H1 (cell line): ENCODE data around the gene STXBP4. TPM values are rescaled to one million over a fixed set of nuclear protein-coding genes. Genes with fewer than 3 reads are reported as not detected.

Experiments
- CTCF ChIA-PET: fragments of 300-600 bp; sonication (Branson Sonifier 250); formaldehyde crosslinking; loops from one replicate; lab custom pipeline; 2021; ENCODE audit not compliant: partially characterized antibody; lab: Charles Lee
- POLR2A ChIA-PET: fragments of 300-600 bp; sonication (Branson Sonifier 250); formaldehyde crosslinking; loops from one replicate; lab custom pipeline; 2021; ENCODE audit warnings: inconsistent platforms; ENCODE audit not compliant: partially characterized antibody; lab: Charles Lee
- DNase-seq, 2 experiments: peaks; one replicate each; pipeline versions ENCODE4 v3.0.0 to v3.0.0-alpha.2; 2010 to 2022; ENCODE audit warnings: low spot score in 2 of 2, low read depth in 1 of 2, mixed read lengths in 1 of 2
- FAIRE-seq: peaks from 2 replicates; lab custom pipeline; 2011; peaks lifted over from hg19 to GRCh38; lab: Jason Lieb, UNC
- H2AFZ ChIP-seq: 2 replicates; pipeline ENCODE4 v1.8.1; 2012; ENCODE audit warnings: low read length, inconsistent platforms
- H2AK5ac ChIP-seq: 2 replicates; pipeline ENCODE4 v1.6.1; 2013; ENCODE audit warnings: low read depth, low read length
- H2BK120ac ChIP-seq: replicated peaks from 2 replicates; pipeline ENCODE3; 2013; ENCODE audit warnings: low read depth, low read length, inconsistent platforms
- H2BK12ac ChIP-seq: 2 replicates; pipeline ENCODE4 v1.6.1; 2013; ENCODE audit warnings: low read depth, low read length
- H2BK15ac ChIP-seq: 2 replicates; pipeline ENCODE4 v1.6.1; 2013; ENCODE audit warnings: low read length
- H2BK20ac ChIP-seq: 2 replicates; pipeline ENCODE4 v1.6.1; 2013; ENCODE audit warnings: low read length
- H2BK5ac ChIP-seq: 2 replicates; pipeline ENCODE4 v1.6.1; 2013; ENCODE audit warnings: low read depth, low read length
- H3K14ac ChIP-seq: 2 replicates; pipeline ENCODE4 v1.6.1; 2013; ENCODE audit warnings: inconsistent platforms; ENCODE audit not compliant: insufficient read length
- H3K18ac ChIP-seq: 2 replicates; pipeline ENCODE4 v1.6.1; 2013; ENCODE audit warnings: low read length; ENCODE audit errors: extremely low read depth
- H3K23ac ChIP-seq: 2 replicates; pipeline ENCODE4 v1.6.1; 2013; ENCODE audit warnings: inconsistent platforms; ENCODE audit not compliant: insufficient read length
- H3K23me2 ChIP-seq: 2 replicates; pipeline ENCODE4 v1.6.1; 2013; ENCODE audit warnings: low read depth, low read length
- H3K27ac ChIP-seq: 2 replicates; pipeline ENCODE4 v1.6.1; 2011; ENCODE audit warnings: low read depth, low read length, inconsistent platforms
- H3K27me3 ChIP-seq, 4 experiments: replicated peaks in 1 of 4; 1 replicate in 1 of 4; 2 replicates in 3 of 4; pipeline versions ENCODE4 v1.6.1 to v1.8.1; 2011 to 2013; ENCODE audit warnings: low read length in 3 of 4, mild to moderate bottlenecking in 3 of 4, inconsistent platforms in 2 of 4, mixed read lengths in 2 of 4, moderate library complexity in 1 of 4; ENCODE audit not compliant: control insufficient read depth in 3 of 4, insufficient read depth in 3 of 4; ENCODE audit errors: extremely low read depth in 1 of 4
- H3K36me3 ChIP-seq, 4 experiments: 2 replicates each; pipeline versions ENCODE4 v1.6.1 to v1.8.1; 2011 to 2013; ENCODE audit warnings: mild to moderate bottlenecking in 4 of 4, low read length in 3 of 4, moderate library complexity in 2 of 4, control low read depth in 1 of 4, inconsistent platforms in 1 of 4; ENCODE audit not compliant: insufficient read depth in 4 of 4, control insufficient read depth in 2 of 4
- H3K4ac ChIP-seq: replicated peaks from 2 replicates; pipeline ENCODE3; 2013; ENCODE audit warnings: low read length, low read depth, mixed read lengths, inconsistent platforms; ENCODE audit not compliant: insufficient read length
- H3K4me1 ChIP-seq, 4 experiments: replicated peaks in 1 of 4; 1 replicate in 1 of 4; 2 replicates in 3 of 4; pipeline versions ENCODE4 v1.6.1 to v1.8.1; 2011 to 2013; ENCODE audit warnings: low read length in 3 of 4, inconsistent platforms in 2 of 4, mixed read lengths in 1 of 4; ENCODE audit not compliant: insufficient read depth in 4 of 4, control insufficient read depth in 3 of 4
- H3K4me2 ChIP-seq, 2 experiments: 2 replicates each; pipeline versions ENCODE4 v1.6.1 to v1.8.1; 2011 to 2013; ENCODE audit warnings: low read depth in 2 of 2, low read length in 2 of 2, control low read depth in 1 of 2, inconsistent platforms in 1 of 2, mild to moderate bottlenecking in 1 of 2; ENCODE audit not compliant: insufficient read depth in 1 of 2
- H3K4me3 ChIP-seq, 4 experiments: fragments of 200-600, 300-600 bp in 1 of 4; sonication (generic), shearing (Covaris generic), sonication (Bioruptor Twin) in 1 of 4; 2 replicates each; pipeline versions ENCODE4 v1.5.1 to v1.8.1; 2011 to 2016; ENCODE audit warnings: low read length in 4 of 4, low read depth in 3 of 4, control low read depth in 2 of 4, inconsistent platforms in 2 of 4, mild to moderate bottlenecking in 2 of 4, mixed read lengths in 1 of 4, moderate library complexity in 1 of 4; ENCODE audit not compliant: insufficient read depth in 2 of 4; ENCODE audit errors: extremely low read depth in 1 of 4
- H3K56ac ChIP-seq: replicated peaks from 2 replicates; pipeline ENCODE3; 2013; ENCODE audit warnings: low read depth, mild to moderate bottlenecking, mixed read lengths, low read length, inconsistent platforms; ENCODE audit not compliant: insufficient read length
- H3K79me1 ChIP-seq: 2 replicates; pipeline ENCODE4 v1.6.1; 2013; ENCODE audit warnings: low read depth, low read length, control low read depth
- H3K79me2 ChIP-seq, 2 experiments: 2 replicates each; pipeline versions ENCODE4 v1.6.1 to v1.8.1; 2012 to 2013; ENCODE audit warnings: low read length in 2 of 2, mild to moderate bottlenecking in 2 of 2, inconsistent platforms in 1 of 2; ENCODE audit not compliant: insufficient read depth in 2 of 2, control insufficient read depth in 1 of 2
- H3K9ac ChIP-seq, 4 experiments: replicated peaks in 1 of 4; 1 replicate in 1 of 4; 2 replicates in 3 of 4; pipeline versions ENCODE4 v1.6.1 to v1.8.1; 2011 to 2013; ENCODE audit warnings: low read depth in 3 of 4, low read length in 3 of 4, control low read depth in 2 of 4, mild to moderate bottlenecking in 2 of 4, moderate library complexity in 2 of 4, inconsistent platforms in 1 of 4; ENCODE audit errors: extremely low read depth in 1 of 4
- H3K9me3 ChIP-seq, 2 experiments: 2 replicates each; pipeline versions ENCODE4 v1.6.1 to v1.8.1; 2012 to 2013; ENCODE audit warnings: mild to moderate bottlenecking in 2 of 2, moderate library complexity in 2 of 2, control low read depth in 1 of 2, inconsistent platforms in 1 of 2, low read depth in 1 of 2, low read length in 1 of 2, mixed read lengths in 1 of 2; ENCODE audit not compliant: insufficient read depth in 2 of 2
- H4K20me1 ChIP-seq, 2 experiments: replicated peaks in 1 of 2; 2 replicates each; pipeline versions ENCODE3 to v1.8.1; 2011 to 2013; ENCODE audit warnings: inconsistent platforms in 2 of 2, low read length in 2 of 2, mild to moderate bottlenecking in 1 of 2; ENCODE audit not compliant: insufficient read depth in 2 of 2, control insufficient read depth in 1 of 2
- H4K5ac ChIP-seq: 2 replicates; pipeline ENCODE4 v1.6.1; 2013; ENCODE audit warnings: low read length, low read depth, mixed read lengths, inconsistent platforms; ENCODE audit not compliant: insufficient read length
- H4K8ac ChIP-seq: 2 replicates; pipeline ENCODE4 v1.8.0; 2013; ENCODE audit warnings: mild to moderate bottlenecking, moderate library complexity, low read length, inconsistent platforms; ENCODE audit not compliant: insufficient read depth; ENCODE audit errors: extremely low read depth
- H4K91ac ChIP-seq: replicated peaks from 2 replicates; pipeline ENCODE3; 2013; ENCODE audit warnings: low read length, mixed read lengths, inconsistent platforms; ENCODE audit not compliant: insufficient read length
- HDAC6 ChIP-seq: IDR thresholded peaks from one replicate; pipeline ENCODE4 v1.7.1; 2012; ENCODE audit warnings: low read depth, mild to moderate bottlenecking, inconsistent platforms, low read length, moderate library complexity
- MAFK ChIP-seq: IDR thresholded peaks from 2 replicates; pipeline ENCODE4 v1.6.1; 2012; ENCODE audit warnings: low read depth, mild to moderate bottlenecking, improper control_type of control experiment, low read length
- WGBS, 2 experiments: shearing (Covaris generic) in 1 of 2; methylation state at CpG; one replicate each; pipeline versions ENCODE4 v1.1.6 to v1.1.7; 2013 to 2015; ENCODE audit warnings: low lambda C conversion rate in 2 of 2, mixed read lengths in 2 of 2, inconsistent platforms in 1 of 2, low coverage in 1 of 2, missing lambda C conversion rate in 1 of 2; ENCODE audit not compliant: insufficient replicate concordance in 2 of 2, insufficient coverage in 1 of 2, insufficient read length in 1 of 2; ENCODE audit errors: extremely low coverage in 1 of 2, missing lambda C conversion rate in 1 of 2; 5-methylcytosine and 5-hydroxymethylcytosine counted together
- polyA plus RNA-seq, 7 experiments: library from polyadenylated mRNA; depleted of rRNA in 3 of 7; stranded (reverse) in 5 of 7; unstranded in 2 of 7; fragments of >200 nt in 5 of 7; fragments of 200-250 nt in 2 of 7; gene quantifications; 1 replicate in 5 of 7; 2 replicates in 1 of 7; 4 replicates in 1 of 7; pipeline versions ENCODE4 v1.2.1 to v1.2.3, GENCODE V29; 2011 to 2013; ENCODE audit warnings: missing spikeins in 2 of 7, mixed read lengths in 2 of 7
- total RNA-seq: library from RNA; stranded (reverse); fragmentation: NEBNext Ultra II Directional; extraction: Animal tissue kit (Norgen Biotek cat#: 25700); gene quantifications from 2 replicates; pipeline ENCODE4 v1.2.1, GENCODE V29; 2021

The STXBP4 gene
- total and polyA plus RNA-seq, 2 of the 8 experiments (the other 6 are each of a cell fraction or from before 2014, with no cell fraction given) = 3.2 to 18.5 TPM

- Histone ChIP-seq H4K5ac (no peak overlapping the region), H3K27me3 (no peaks in the 10 kb centered on the region), H3K23me2 (no peaks in the 10 kb centered on the region), H4K8ac (no peak overlapping the region), H2BK12ac (no peak overlapping the region), H3K23ac (no peak overlapping the region), H3K18ac (no peak overlapping the region), H3K4me2 (no peak overlapping the region), H2BK120ac (no peak overlapping the region), H3K9me3 (no peaks in the 10 kb centered on the region), H3K56ac (no peak overlapping the region), H3K36me3 (no peaks in the 10 kb centered on the region; a peak in 1 of 8 replicates), H2BK5ac (no peak overlapping the region), H3K9ac (no peak overlapping the region), H4K91ac (no peak overlapping the region), H4K20me1 (no peaks in the 10 kb centered on the region), H3K79me2 (no peaks in the 10 kb centered on the region), H3K14ac (no peak overlapping the region), H3K4ac (no peak overlapping the region), H2BK15ac (no peak overlapping the region), H3K79me1 (no peaks in the 10 kb centered on the region), H3K27ac (no peak overlapping the region), H3K4me1 (no peaks in the 10 kb centered on the region), H2AFZ (no peak overlapping the region), H2AK5ac (no peak overlapping the region), H3K4me3 (no peak overlapping the region), H2BK20ac (no peak overlapping the region)
- ChIA-PET POLR2A (no interaction called here), CTCF (no interaction called here)
- 88% methylated on average over 1 of the region's 1 CpG; no CpG with 5 or more reads in 1 of the 2 experiments for WGBS, 2 experiments
- no peak for DNase-seq
- TF ChIP-seq MAFK (peak; percentile 74; the same call in 1 of the 2 replicates), HDAC6 (no peak)
- FAIRE-seq = no peak
Observed at GRCh38 chr17:55038291-55038690, 69.7 kb downstream of the STXBP4 start.
